GM12878 (cell line): ENCODE results near the gene RNLS. TPM values are rescaled to one million over a fixed set of nuclear protein-coding genes. Genes with fewer than 3 reads are reported as not detected.

Experiments
- ATAC-seq: fragments of 200-7000 bp; cut with Tn5 transposase; 3 replicates; pipeline ENCODE4 v1.9.1; 2020; ENCODE audit warnings: mild to moderate bottlenecking, moderate library complexity
- BruUV-seq: library from RNA; stranded (reverse); fragments of 400-500 nt; replicated peaks from 2 replicates; lab custom pipeline; 2021; lab: Mats Ljungman, UMichigan
- CTCF ChIA-PET: fragments of 300-600 bp; sonication (Branson Sonifier 250); formaldehyde crosslinking; extraction: SDS; loops from one replicate; lab custom pipeline; 2021; ENCODE audit warnings: inconsistent platforms; lab: Yijun Ruan, JAX
- POLR2A ChIA-PET: fragments of 350-600 bp; formaldehyde crosslinking; extraction: SDS; loops from one replicate; lab custom pipeline; 2021; ENCODE audit warnings: inconsistent platforms; lab: Charles Lee
- RAD21 ChIA-PET: fragments of 300-600 bp; sonication (Branson Sonifier 250); formaldehyde crosslinking; loops from one replicate; lab custom pipeline; 2023; ENCODE audit warnings: antibody characterized with exemption; ENCODE audit not compliant: unreplicated experiment; lab: Charles Lee
- SMC1A ChIA-PET: fragments of 300-600 bp; sonication (Branson Sonifier 250); formaldehyde crosslinking; loops from one replicate; lab custom pipeline; 2023; ENCODE audit not compliant: unreplicated experiment, uncharacterized antibody; lab: Charles Lee
- DNase-seq: peaks from one replicate; pipeline ENCODE4 v3.0.0-alpha.2; 2011; ENCODE audit warnings: low read depth, low spot score
- FAIRE-seq: peaks from 3 replicates; lab custom pipeline; 2011; peaks lifted over from hg19 to GRCh38; lab: Jason Lieb, UNC
- H2AFZ ChIP-seq: 2 replicates; pipeline ENCODE4 v1.6.0; 2011; ENCODE audit warnings: low read depth, low read length, control low read depth; ENCODE audit not compliant: control insufficient read depth
- H3K27ac ChIP-seq: 2 replicates; pipeline ENCODE4 v1.5.1; 2011; ENCODE audit warnings: control low read depth; ENCODE audit not compliant: control insufficient read depth, insufficient read depth
- H3K27me3 ChIP-seq, 2 experiments: replicated peaks in 1 of 2; 2 replicates each; pipeline versions ENCODE4 v1.6.0 to v1.6.1; 2011; ENCODE audit warnings: low read length in 1 of 2; ENCODE audit not compliant: control insufficient read depth in 2 of 2, insufficient read depth in 2 of 2
- H3K36me3 ChIP-seq, 2 experiments: 2 replicates each; pipeline ENCODE4 v1.5.1; 2011; ENCODE audit warnings: low read length in 1 of 2; ENCODE audit not compliant: control insufficient read depth in 2 of 2, insufficient read depth in 2 of 2
- H3K4me1 ChIP-seq: 2 replicates; pipeline ENCODE4 v1.6.1; 2011; ENCODE audit warnings: mild to moderate bottlenecking, low read length, moderate library complexity, mixed read lengths; ENCODE audit not compliant: control insufficient read depth, insufficient read depth
- H3K4me2 ChIP-seq: 2 replicates; pipeline ENCODE4 v1.6.0; 2011; ENCODE audit warnings: control low read depth; ENCODE audit not compliant: control insufficient read depth, insufficient read depth
- H3K4me3 ChIP-seq: fragments of 200-600 bp; sonication (generic); 2 replicates; pipeline ENCODE4 v1.5.1; 2016
- H3K79me2 ChIP-seq: 2 replicates; pipeline ENCODE4 v1.6.0; 2011; ENCODE audit warnings: low read length; ENCODE audit not compliant: control insufficient read depth, insufficient read depth
- H3K9ac ChIP-seq: 2 replicates; pipeline ENCODE4 v1.8.0; 2011; ENCODE audit warnings: low read length, control low read depth, mixed read lengths; ENCODE audit not compliant: control insufficient read depth, insufficient read depth
- H3K9me3 ChIP-seq: replicated peaks from 3 replicates; pipeline ENCODE4 v1.5.1; 2011; ENCODE audit warnings: mild to moderate bottlenecking, low read length; ENCODE audit not compliant: control insufficient read depth, insufficient read depth
- H4K20me1 ChIP-seq: 2 replicates; pipeline ENCODE4 v1.6.0; 2011; ENCODE audit not compliant: control insufficient read depth, insufficient read depth
- BACH1 ChIP-seq: fragments of 450-650 bp; IDR thresholded peaks from 2 replicates; pipeline ENCODE4 v1.6.1; 2017; ENCODE audit warnings: mild to moderate bottlenecking, borderline replicate concordance
- EED ChIP-seq: sonication (generic); IDR thresholded peaks from 2 replicates; pipeline ENCODE4 v1.6.1; 2016; ENCODE audit warnings: antibody characterized with exemption, low read depth
- EGR1 ChIP-seq, 2 experiments: IDR thresholded peaks; 1 replicate in 1 of 2; 2 replicates in 1 of 2; pipeline ENCODE4 v1.6.1; 2011 to 2012; ENCODE audit warnings: low read depth in 2 of 2, low read length in 2 of 2, borderline replicate concordance in 1 of 2, mild to moderate bottlenecking in 1 of 2, moderate library complexity in 1 of 2
- IKZF1 ChIP-seq: fragments of 450-650 bp; conservative IDR thresholded peaks from 2 replicates; pipeline ENCODE4 v1.6.1; 2017; ENCODE audit warnings: antibody characterized with exemption, mild to moderate bottlenecking
- NBN ChIP-seq: fragments of 450-650 bp; IDR thresholded peaks from 2 replicates; pipeline ENCODE4 v1.6.1; 2016
- RAD21 ChIP-seq: IDR thresholded peaks from 2 replicates; pipeline ENCODE4 v1.6.1; 2011; ENCODE audit warnings: mild to moderate bottlenecking, low read depth, low read length, moderate library complexity; ENCODE audit not compliant: insufficient read depth
- RCOR1 ChIP-seq: conservative IDR thresholded peaks from 2 replicates; pipeline ENCODE4 v1.6.1; 2012; ENCODE audit warnings: low read depth, low read length, improper control_type of control experiment
- SREBF1 ChIP-seq: IDR thresholded peaks from 2 replicates; pipeline ENCODE4 v1.6.1; 2012; ENCODE audit warnings: mild to moderate bottlenecking, low read length
- TCF7 ChIP-seq: IDR thresholded peaks from 2 replicates; pipeline ENCODE4 v1.6.1; 2014; ENCODE audit warnings: antibody characterized with exemption, borderline replicate concordance
- ZBTB40 ChIP-seq: fragments of 450-650 bp; IDR thresholded peaks from 2 replicates; pipeline ENCODE4 v1.6.1; 2016; ENCODE audit warnings: mild to moderate bottlenecking, moderate library complexity, borderline replicate concordance
- ZNF274 ChIP-seq: IDR thresholded peaks from one replicate; pipeline ENCODE4 v1.8.0; 2011; ENCODE audit not compliant: insufficient read length, insufficient read depth
- WGBS: methylation state at CpG from one replicate; pipeline ENCODE4 v1.1.6; 2016; ENCODE audit warnings: low lambda C conversion rate; ENCODE audit not compliant: insufficient replicate concordance, insufficient coverage; ENCODE audit errors: missing lambda C conversion rate; 5-methylcytosine and 5-hydroxymethylcytosine counted together
- in situ Hi-C: fragments of 300-500 bp; cut with MboI; formaldehyde crosslinking; loops from 9 replicates; pipeline ENCODE4 v1.14.3; 2018; ENCODE audit warnings: mixed read lengths
- intact Hi-C: fragments of 100-400 bp; cut with micrococcal nuclease; formaldehyde crosslinking; loops from one replicate; pipeline ENCODE4 v1.14.2; 2022; ENCODE audit not compliant: unreplicated experiment
- polyA plus RNA-seq, 11 experiments: library from polyadenylated mRNA; depleted of rRNA in 4 of 11; unstranded in 6 of 11; stranded (reverse) in 5 of 11; fragments of >200 nt; fragmentation: Nextera tagmentation in 4 of 11; fragmentation: Illumina TruSeq in 1 of 11; extraction: Ambion mirVana in 4 of 11; extraction: Trizol in 1 of 11; gene quantifications; 1 replicate in 1 of 11; 2 replicates in 10 of 11; pipeline versions ENCODE4 v1.2.1 to v1.2.3, GENCODE V29; 2011 to 2016; ENCODE audit warnings: inconsistent platforms in 2 of 11, missing spikeins in 2 of 11, low read depth in 1 of 11
- total RNA-seq, 4 experiments: library from RNA; depleted of rRNA in 3 of 4; stranded (reverse); fragments of >200 nt in 3 of 4; fragmentation: Illumina TruSeq in 1 of 4; extraction: Trizol in 1 of 4; gene quantifications; 2 replicates each; pipeline versions ENCODE4 v1.2.1 to v1.2.3, GENCODE V29; 2013 to 2021

Gene RNLS
- total and polyA plus RNA-seq, 10 of the 15 experiments (the other 5 are each of a cell fraction or from before 2014, with no cell fraction given), result 3.4 to 6.7 (median 4.6) TPM

GRCh38 chr10:88594482-88594881 is 11.4 kb upstream of the RNLS start:
- DNase-seq (no peak), FAIRE-seq (no peak), ATAC-seq (no peak)
- no peaks in the 10 kb centered on the region for H3K36me3 ChIP-seq
- no peak overlapping the region for H3K27ac ChIP-seq
- WGBS, result 100% methylated on average over 1 of the region's 1 CpG
- peaks cover 10% of the 10 kb centered on the region for H3K4me1 ChIP-seq
- H3K27me3 ChIP-seq, result no peaks in the 10 kb centered on the region
- ChIA-PET RAD21 (no interaction called here), SMC1A (interaction anchor here (1.5 kb wide), 1 partner anchor 24 kb away, joined by 3 read pairs; no protein-coding TSS in a partner anchor)
- H3K4me3 ChIP-seq, result no peak overlapping the region
- no peaks in the 10 kb centered on the region for H4K20me1 ChIP-seq
- no peak overlapping the region for H3K9ac ChIP-seq
- in situ Hi-C loops, result no loop called here
- H3K79me2 ChIP-seq, result no peaks in the 10 kb centered on the region
- TF ChIP-seq RAD21 (no peak), BACH1 (no peak), EED (no peak), TCF7 (no peak), RCOR1 (no peak), NBN (no peak), ZBTB40 (no peak), SREBF1 (no peak), EGR1 (IDR thresholded peaks at IDR 0.05; ENCODE audit: borderline replicate concordance in 1 of 2, low read depth in 2 of 2, low read length in 2 of 2) (no peak), ZNF274 (no peak), IKZF1 (no peak)
- TF ChIP-seq, all 136 proteins: peak for 0
- H3K9me3 ChIP-seq, result no peaks in the 10 kb centered on the region
- BruUV-seq, result no TSS peak
- ChIA-PET POLR2A (no interaction called here), CTCF (no interaction called here)
- no peak overlapping the region for H2AFZ ChIP-seq
- intact Hi-C loops, result no loop called here
- no peak overlapping the region for H3K4me2 ChIP-seq
